OCI-LY7 (cell line): ENCODE data around the gene TARS3. TPM values are rescaled to one million over a fixed set of nuclear protein-coding genes. Genes with fewer than 3 reads are reported as not detected.
"Not testable (repeated sequence)": the region's sequence is repeated elsewhere in the genome, so short reads cannot be mapped to it uniquely, and the experiment has no call there.

ENCODE experiments used
- BruUV-seq: library from RNA; stranded (reverse); fragments of 400-500 nt; replicated peaks from 2 replicates; lab custom pipeline; 2021; lab: Mats Ljungman, UMichigan
- CTCF ChIA-PET: fragments of 300-600 bp; sonication (Branson Sonifier 250); formaldehyde crosslinking; loops from one replicate; lab custom pipeline; 2022; ENCODE audit warnings: antibody characterized with exemption; ENCODE audit not compliant: unreplicated experiment; lab: Charles Lee
- POLR2A ChIA-PET: fragments of 300-600 bp; sonication (Branson Sonifier 250); formaldehyde crosslinking; loops from one replicate; lab custom pipeline; 2022; ENCODE audit warnings: antibody characterized with exemption; lab: Charles Lee
- DNase-seq: peaks from one replicate; pipeline ENCODE4 v3.0.0-alpha.2; 2015; ENCODE audit warnings: low spot score
- H2AFZ ChIP-seq: fragments of 200-600 bp; sonication (generic), shearing (Covaris generic); 2 replicates; pipeline ENCODE4 v1.6.1; 2014; ENCODE audit warnings: mild to moderate bottlenecking, antibody characterized with exemption, low read length, moderate library complexity
- H3K27ac ChIP-seq: fragments of 200-600 bp; sonication (generic); 2 replicates; pipeline ENCODE4 v1.5.1; 2014; ENCODE audit warnings: mixed run types, low read depth, mild to moderate bottlenecking, moderate library complexity, low read length, inconsistent platforms; ENCODE audit not compliant: poor library complexity, severe bottlenecking
- H3K36me3 ChIP-seq: fragments of 200-600 bp; sonication (generic); 2 replicates; pipeline ENCODE4 v1.6.1; 2014; ENCODE audit warnings: mild to moderate bottlenecking, antibody characterized with exemption, low read length, moderate library complexity, mixed read lengths; ENCODE audit not compliant: insufficient read depth
- H3K4me1 ChIP-seq: fragments of 200-600 bp; sonication (generic); 2 replicates; pipeline ENCODE4 v1.5.1; 2014; ENCODE audit warnings: mild to moderate bottlenecking, low read length; ENCODE audit not compliant: insufficient read depth, poor library complexity, severe bottlenecking
- H3K4me2 ChIP-seq: fragments of 200-600 bp; sonication (generic); 2 replicates; pipeline ENCODE4 v1.6.1; 2014; ENCODE audit warnings: mild to moderate bottlenecking, low read length
- H3K4me3 ChIP-seq: fragments of 200-600 bp; sonication (generic); 2 replicates; pipeline ENCODE4 v1.5.1; 2014; ENCODE audit warnings: mild to moderate bottlenecking, low read depth, low read length; ENCODE audit not compliant: poor library complexity, severe bottlenecking
- H3K79me2 ChIP-seq: fragments of 200-600 bp; sonication (generic); 2 replicates; pipeline ENCODE4 v1.6.1; 2016; ENCODE audit warnings: low read depth, mild to moderate bottlenecking, low read length, moderate library complexity, mixed read lengths; ENCODE audit not compliant: insufficient read depth
- H3K9me2 ChIP-seq: fragments of 200-600 bp; sonication (generic); 2 replicates; pipeline ENCODE4 v1.6.1; 2016; ENCODE audit warnings: mild to moderate bottlenecking, low read length, mixed read lengths; ENCODE audit not compliant: insufficient read depth
- H3K9me3 ChIP-seq: fragments of 200-600 bp; sonication (generic); 2 replicates; pipeline ENCODE4 v1.6.1; 2014; ENCODE audit warnings: mild to moderate bottlenecking, mixed run types, low read length, mixed read lengths
- H4K20me1 ChIP-seq: fragments of 200-600 bp; sonication (generic); 2 replicates; pipeline ENCODE4 v1.6.1; 2014; ENCODE audit warnings: mild to moderate bottlenecking, antibody characterized with exemption, low read length, moderate library complexity, mixed read lengths; ENCODE audit not compliant: insufficient read depth
- EZH2phosphoT487 ChIP-seq: fragments of 200-600 bp; sonication (generic); IDR thresholded peaks from 2 replicates; pipeline ENCODE4 v1.6.1; 2018; ENCODE audit warnings: low read depth, borderline replicate concordance, mild to moderate bottlenecking, mixed run types, antibody characterized with exemption, low read length, moderate library complexity, mixed read lengths
- intact Hi-C: fragments of 100-400 bp; cut with micrococcal nuclease; formaldehyde crosslinking; loops from one replicate; pipeline ENCODE4 v1.10.0; 2022; ENCODE audit not compliant: unreplicated experiment
- total RNA-seq, 2 experiments: library from RNA; depleted of rRNA in 1 of 2; stranded (reverse); fragments of >200 nt in 1 of 2; shearing (Covaris generic) in 1 of 2; gene quantifications; 2 replicates each; pipeline ENCODE4 v1.2.3, GENCODE V29; 2014 to 2022
- TF ChIP-seq, protein P1 (sequence below): fragments of 200-600 bp; sonication (generic); conservative IDR thresholded peaks from 2 replicates; pipeline ENCODE4 v1.5.1; 2014; ENCODE audit warnings: mild to moderate bottlenecking, antibody characterized with exemption, low read length, moderate library complexity, mixed read lengths

TARS3 gene
- total RNA-seq, 2 experiments from 2014 or later, result 7.1 to 11.0 TPM

DNA sequence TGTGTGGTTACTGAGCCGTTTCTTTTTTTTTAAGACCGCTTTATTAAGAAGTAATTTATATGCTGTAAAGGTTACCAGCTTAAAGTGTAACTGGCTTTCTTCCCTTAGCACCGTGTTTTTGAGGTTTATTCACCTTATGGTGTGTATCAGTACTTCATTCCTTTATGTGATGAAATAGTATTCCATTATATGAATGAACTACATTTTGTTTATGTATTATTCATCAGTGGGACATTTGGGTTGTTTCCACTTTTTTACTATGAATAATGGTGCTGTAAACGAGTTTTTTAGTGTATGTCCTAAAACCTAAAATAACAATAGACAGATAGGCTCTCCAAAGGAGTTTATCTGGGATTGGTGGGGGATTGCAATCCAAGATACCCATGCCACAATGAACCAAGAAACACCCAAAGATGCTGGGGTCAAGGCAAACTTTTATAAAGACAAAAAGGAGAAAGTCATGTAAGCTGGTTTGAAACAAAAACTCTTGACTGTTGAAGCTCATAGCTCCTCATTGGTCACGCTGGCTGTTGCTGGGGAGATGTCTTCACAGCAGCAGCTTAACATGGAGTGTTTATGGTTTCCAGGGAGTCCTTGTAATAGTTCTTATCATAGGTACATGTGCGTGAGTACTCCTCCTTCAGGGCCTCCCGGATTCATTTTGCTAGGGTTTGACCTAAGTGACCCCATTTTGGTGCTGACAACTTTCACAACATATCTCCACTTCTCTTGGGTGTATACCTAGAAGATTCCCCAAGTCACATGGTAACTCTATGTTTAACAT, 88.1 kb downstream of the TARS3 start:
- Histone ChIP-seq H3K79me2 (no peaks in the 10 kb centered on the region), H3K9me3 (no peaks in the 10 kb centered on the region), H3K9me2 (no peaks in the 10 kb centered on the region), H3K27ac (no peak overlapping the region), H2AFZ (no peak overlapping the region), H3K4me3 (no peak overlapping the region), H3K4me1 (peaks cover 5% of the 10 kb centered on the region), H4K20me1 (no peaks in the 10 kb centered on the region; the same call in 1 of the 2 replicates), H3K36me3 (peaks cover 20% of the 10 kb centered on the region), H3K4me2 (no peak overlapping the region)
- no peak for DNase-seq
- BruUV-seq, result no TSS peak
- TF ChIP-seq, protein P1, sequence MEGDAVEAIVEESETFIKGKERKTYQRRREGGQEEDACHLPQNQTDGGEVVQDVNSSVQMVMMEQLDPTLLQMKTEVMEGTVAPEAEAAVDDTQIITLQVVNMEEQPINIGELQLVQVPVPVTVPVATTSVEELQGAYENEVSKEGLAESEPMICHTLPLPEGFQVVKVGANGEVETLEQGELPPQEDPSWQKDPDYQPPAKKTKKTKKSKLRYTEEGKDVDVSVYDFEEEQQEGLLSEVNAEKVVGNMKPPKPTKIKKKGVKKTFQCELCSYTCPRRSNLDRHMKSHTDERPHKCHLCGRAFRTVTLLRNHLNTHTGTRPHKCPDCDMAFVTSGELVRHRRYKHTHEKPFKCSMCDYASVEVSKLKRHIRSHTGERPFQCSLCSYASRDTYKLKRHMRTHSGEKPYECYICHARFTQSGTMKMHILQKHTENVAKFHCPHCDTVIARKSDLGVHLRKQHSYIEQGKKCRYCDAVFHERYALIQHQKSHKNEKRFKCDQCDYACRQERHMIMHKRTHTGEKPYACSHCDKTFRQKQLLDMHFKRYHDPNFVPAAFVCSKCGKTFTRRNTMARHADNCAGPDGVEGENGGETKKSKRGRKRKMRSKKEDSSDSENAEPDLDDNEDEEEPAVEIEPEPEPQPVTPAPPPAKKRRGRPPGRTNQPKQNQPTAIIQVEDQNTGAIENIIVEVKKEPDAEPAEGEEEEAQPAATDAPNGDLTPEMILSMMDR, result no peak
- no peak for TF ChIP-seq EZH2phosphoT487
- ChIA-PET CTCF (no interaction called here), POLR2A (interaction anchor here (0.6 to 1.1 kb wide), 3 partner anchors 14 to 313 kb away, joined by 3 to 5 read pairs (median 4); no protein-coding TSS in a partner anchor)
- intact Hi-C loops, result no loop called here

GRCh38 chr15:101633356-101633755, 90.9 kb downstream of the TARS3 start:
- ChIA-PET POLR2A (interaction anchor here (0.8 kb wide), 1 partner anchor 90 kb away, joined by 3 read pairs; no protein-coding TSS in a partner anchor), CTCF (no interaction called here)
- H3K4me3 ChIP-seq, result no peak overlapping the region
- no peak for TF ChIP-seq EZH2phosphoT487
- TF ChIP-seq, protein P1, result no peak
- no peak overlapping the region for H3K4me2 ChIP-seq
- H3K9me3 ChIP-seq, result no peaks in the 10 kb centered on the region
- BruUV-seq, result no TSS peak
- H2AFZ ChIP-seq, result no peak overlapping the region
- no peaks in the 10 kb centered on the region for H3K36me3 ChIP-seq
- H3K9me2 ChIP-seq, result no peaks in the 10 kb centered on the region
- no peaks in the 10 kb centered on the region for H3K79me2 ChIP-seq
- no peak overlapping the region for H3K27ac ChIP-seq
- H3K4me1 ChIP-seq, result no peaks in the 10 kb centered on the region
- no peaks in the 10 kb centered on the region for H4K20me1 ChIP-seq
- intact Hi-C loops, result no loop called here
- no peak for DNase-seq

- CTCF ChIA-PET, intact Hi-C loops, H3K27ac ChIP-seq, H3K79me2 ChIP-seq, H3K4me2 ChIP-seq, H3K4me1 ChIP-seq, H3K9me3 ChIP-seq, BruUV-seq, DNase-seq, H3K4me3 ChIP-seq, H2AFZ ChIP-seq, H3K9me2 ChIP-seq, H4K20me1 ChIP-seq, H3K36me3 ChIP-seq, POLR2A ChIA-PET: not testable (repeated sequence)
Observed at GRCh38 chr15:101626729-101627128, 97.5 kb downstream of the TARS3 start.
